Suprapubic skin (tissue), 4 donors: ENCODE data around the gene CROCC2.

Experiments
- CTCF ChIP-seq, 2 donors: fragments of 200-600 bp in 1 of 2; fragments of 450-650 bp in 1 of 2; sonication (generic) in 1 of 2; IDR thresholded peaks; one replicate each; pipeline ENCODE4 v1.5.1; 2016 to 2019; ENCODE audit warnings: antibody characterized with exemption in 2 of 2, mild to moderate bottlenecking in 1 of 2, moderate library complexity in 1 of 2
- POLR2A ChIP-seq, 2 donors: fragments of 450-650 bp; IDR thresholded peaks; one replicate each; pipeline ENCODE4 v1.6.1; 2017; ENCODE audit warnings: antibody characterized with exemption in 2 of 2, mild to moderate bottlenecking in 2 of 2, moderate library complexity in 2 of 2
- POLR2AphosphoS5 ChIP-seq, 3 donors: sonication (generic); formaldehyde crosslinking; IDR thresholded peaks; one replicate each; pipeline ENCODE4 v1.6.1; 2017; ENCODE audit warnings: antibody characterized with exemption in 3 of 3

- TF ChIP-seq POLR2A (IDR thresholded peaks at IDR 0.05) (no peak), CTCF (IDR thresholded peaks at IDR 0.05) (no peak), POLR2AphosphoS5 (IDR thresholded peaks at IDR 0.05) (no peak)
Measured at GRCh38 chr2:240951045-240951594, 45.0 kb downstream of the CROCC2 start.
